LHCN-M2 (cell line): Measurements from ENCODE around the gene SUCO. TPM values are rescaled to one million over a fixed set of nuclear protein-coding genes. Genes with fewer than 3 reads are reported as not detected.
A peak's percentile ranks its signal among the peaks of the same experiment; 100 is the strongest.
"Not testable (repeated sequence)": the region's sequence is repeated elsewhere in the genome, so short reads cannot be mapped to it uniquely, and the experiment has no call there.

Source experiments
- DNase-seq: peaks from one replicate; pipeline ENCODE4 v3.0.0-alpha.2; 2012; ENCODE audit warnings: low read depth
- total RNA-seq: library from RNA; depleted of rRNA; stranded (reverse); fragments of >200 nt; gene quantifications from 2 replicates; pipeline ENCODE4 v1.2.3, GENCODE V29; 2014

Gene SUCO
- total RNA-seq, 1 experiment from 2014 or later, result 41.4 TPM

GRCh38 chr1:172566196-172566997, 33.4 kb downstream of the SUCO start:
- DNase-seq, result no peak

- no peak for DNase-seq
Measured at GRCh38 chr1:172567720-172568119, 34.8 kb downstream of the SUCO start.

- DNase-seq, result no peak
Measured at GRCh38 chr1:172574080-172574479, 41.1 kb downstream of the SUCO start.

- DNase-seq, result no peak
Measured at GRCh38 chr1:172578586-172578985, 45.6 kb downstream of the SUCO start.

GRCh38 chr1:172581273-172581672, 48.3 kb downstream of the SUCO start:
- DNase-seq, result no peak

- no peak for DNase-seq
Measured at GRCh38 chr1:172581779-172582178, 48.8 kb downstream of the SUCO start.

- no peak for DNase-seq
Measured at GRCh38 chr1:172582889-172583288, 49.9 kb downstream of the SUCO start.

- peak; percentile 57 for DNase-seq
Measured at GRCh38 chr1:172585348-172585747, 52.4 kb downstream of the SUCO start.

GRCh38 chr1:172585861-172586260, 52.9 kb downstream of the SUCO start:
- DNase-seq, result no peak

GRCh38 chr1:172588296-172589291, 55.6 kb downstream of the SUCO start:
- DNase-seq, result peak; percentile 91

- DNase-seq, result no peak
Measured at GRCh38 chr1:172589553-172589952, 56.6 kb downstream of the SUCO start.

- not testable (repeated sequence) for DNase-seq
Measured at GRCh38 chr1:172591429-172591828, 58.5 kb downstream of the SUCO start.

GRCh38 chr1:172595066-172595465, 62.1 kb downstream of the SUCO start:
- not testable (repeated sequence) for DNase-seq

- not testable (repeated sequence) for DNase-seq
Measured at GRCh38 chr1:172596782-172597181, 63.8 kb downstream of the SUCO start.

GRCh38 chr1:172599912-172600311, 67.0 kb downstream of the SUCO start:
- no peak for DNase-seq

GRCh38 chr1:172600615-172601014, 67.7 kb downstream of the SUCO start:
- DNase-seq, result no peak

GRCh38 chr1:172601046-172601630, 68.2 kb downstream of the SUCO start:
- DNase-seq, result no peak

GRCh38 chr1:172602706-172603105, 69.8 kb downstream of the SUCO start:
- no peak for DNase-seq

- DNase-seq, result no peak
Measured at GRCh38 chr1:172603816-172604215, 70.9 kb downstream of the SUCO start.

- DNase-seq, result no peak
Measured at GRCh38 chr1:172605641-172606040, 72.7 kb downstream of the SUCO start.

- DNase-seq, result no peak
Measured at GRCh38 chr1:172607145-172607544, 74.2 kb downstream of the SUCO start.

- DNase-seq, result no peak
Measured at GRCh38 chr1:172608098-172608601, 75.2 kb downstream of the SUCO start.
